HG03457 (cell line): ENCODE results near the gene OR2A25.

Experiments
- ATAC-seq: cut with Tn5 transposase; IDR thresholded peaks from one replicate; pipeline ENCODE4 v1.9.1; 2021; ENCODE audit warnings: moderate number of reproducible peaks; ENCODE audit not compliant: unreplicated experiment

Gene OR2A25

GRCh38 chr7:144063710-144064109, 5.9 kb upstream of the OR2A25 start:
- ATAC-seq, result no peak

GRCh38 chr7:144069953-144070352, 342 bp downstream of the OR2A25 start:
- no peak for ATAC-seq

DNA sequence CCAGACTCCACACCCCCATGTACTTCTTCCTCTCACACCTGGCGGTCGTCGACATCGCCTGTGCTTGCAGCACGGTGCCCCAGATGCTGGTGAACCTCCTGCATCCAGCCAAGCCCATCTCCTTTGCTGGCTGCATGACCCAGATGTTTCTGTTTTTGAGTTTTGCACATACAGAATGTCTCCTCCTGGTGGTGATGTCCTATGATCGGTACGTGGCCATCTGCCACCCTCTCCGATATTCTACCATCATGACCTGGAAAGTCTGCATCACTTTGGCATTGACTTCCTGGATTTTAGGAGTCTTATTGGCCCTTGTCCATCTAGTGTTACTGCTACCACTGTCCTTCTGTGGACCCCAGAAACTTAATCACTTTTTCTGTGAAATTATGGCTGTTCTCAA, 4.8 kb downstream of the OR2A25 start:
- no peak for ATAC-seq

DNA sequence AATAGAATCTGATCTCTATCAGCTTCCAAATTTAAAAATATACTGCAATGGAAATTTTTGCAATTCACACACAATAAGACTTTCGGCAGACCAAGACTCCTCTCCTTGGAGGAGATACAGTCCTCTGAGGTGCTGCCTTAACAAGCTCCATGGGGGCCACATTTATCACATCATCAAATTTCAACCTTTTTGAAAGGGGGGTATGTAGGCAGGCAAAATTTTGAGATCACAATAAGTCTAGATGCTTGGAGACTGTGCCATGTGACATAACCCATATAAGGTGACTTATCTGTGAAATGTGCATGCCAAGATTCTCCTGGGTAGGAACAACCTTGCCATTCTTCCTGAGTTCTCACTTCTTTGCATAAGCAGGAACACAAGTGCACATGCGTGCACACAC, 16.4 kb downstream of the OR2A25 start, which contains the start of gene OR2A12:
TSS of gene OR2A12 (plus strand) at position 301 of the 400 bp plus-strand sequence. CDS start 8,830 bp downstream, outside the sequence.
- no peak for ATAC-seq

- ATAC-seq, result no peak
Measured at GRCh38 chr7:144086730-144087129, 17.1 kb downstream of the OR2A25 start.

GRCh38 chr7:144087230-144087629, 17.6 kb downstream of the OR2A25 start:
- ATAC-seq, result no peak

GRCh38 chr7:144090667-144091066, 21.1 kb downstream of the OR2A25 start:
- ATAC-seq, result no peak

GRCh38 chr7:144098776-144099175, 29.2 kb downstream of the OR2A25 start:
- no peak for ATAC-seq

DNA sequence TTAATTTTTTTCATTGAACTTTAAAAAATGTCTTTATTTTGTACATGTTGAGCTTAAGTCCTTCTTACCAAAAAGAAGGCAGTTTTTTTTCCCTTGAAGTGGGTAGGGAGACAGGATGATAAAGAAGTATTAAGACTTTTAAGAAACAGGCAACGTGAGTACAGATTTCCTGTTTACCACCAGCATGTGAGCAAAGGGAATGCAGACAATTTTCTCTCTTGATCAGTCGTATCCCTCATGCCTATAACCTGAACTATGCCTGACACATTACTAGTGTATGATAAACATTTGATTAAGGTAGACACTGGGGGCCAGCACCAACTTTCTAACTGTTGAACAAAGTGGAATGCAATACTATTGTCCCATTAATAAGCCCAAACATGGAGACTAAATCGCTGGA, 31.0 kb downstream of the OR2A25 start:
- no peak for ATAC-seq

- no peak for ATAC-seq
Measured at GRCh38 chr7:144102041-144102440, 32.4 kb downstream of the OR2A25 start.

GRCh38 chr7:144105211-144105610, 35.6 kb downstream of the OR2A25 start:
- ATAC-seq, result no peak

DNA sequence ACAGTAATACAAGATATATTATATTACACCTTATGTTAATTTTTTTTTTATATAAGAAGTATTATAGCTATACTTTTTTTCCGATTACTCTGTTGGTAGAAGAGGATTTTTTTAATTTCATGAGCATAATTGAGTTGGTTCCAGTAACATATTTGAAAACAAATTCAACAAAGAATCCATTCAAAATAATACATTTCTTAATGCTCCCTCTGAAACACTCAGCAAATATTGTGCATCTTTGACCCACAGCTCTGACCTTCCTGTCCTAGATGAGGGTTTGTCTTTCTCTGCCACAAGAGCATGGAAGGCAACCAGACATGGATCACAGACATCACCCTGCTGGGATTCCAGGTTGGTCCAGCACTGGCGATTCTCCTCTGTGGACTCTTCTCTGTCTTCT, 39.7 kb downstream of the OR2A25 start, which contains the start of gene OR2A2:
TSS of gene OR2A2 (plus strand) at position 301 of the 400 bp plus-strand sequence. CDS start at position 301, 0 bp downstream.
- no peak for ATAC-seq

DNA sequence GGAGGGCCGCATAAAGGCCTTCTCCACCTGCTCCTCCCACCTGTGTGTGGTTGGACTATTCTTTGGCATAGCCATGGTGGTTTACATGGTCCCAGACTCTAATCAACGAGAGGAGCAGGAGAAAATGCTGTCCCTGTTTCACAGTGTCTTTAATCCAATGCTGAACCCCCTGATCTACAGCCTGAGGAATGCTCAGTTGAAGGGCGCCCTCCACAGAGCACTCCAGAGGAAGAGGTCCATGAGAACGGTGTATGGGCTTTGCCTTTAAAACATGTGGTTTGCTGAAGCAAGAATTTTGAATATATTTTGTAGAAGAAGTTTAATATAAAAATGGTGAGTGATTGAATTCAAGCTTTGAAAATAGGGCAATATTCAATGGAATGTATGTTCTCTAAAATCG, 40.7 kb downstream of the OR2A25 start:
- no peak for ATAC-seq

GRCh38 chr7:144113651-144114050, 44.0 kb downstream of the OR2A25 start:
- ATAC-seq, result no peak

DNA sequence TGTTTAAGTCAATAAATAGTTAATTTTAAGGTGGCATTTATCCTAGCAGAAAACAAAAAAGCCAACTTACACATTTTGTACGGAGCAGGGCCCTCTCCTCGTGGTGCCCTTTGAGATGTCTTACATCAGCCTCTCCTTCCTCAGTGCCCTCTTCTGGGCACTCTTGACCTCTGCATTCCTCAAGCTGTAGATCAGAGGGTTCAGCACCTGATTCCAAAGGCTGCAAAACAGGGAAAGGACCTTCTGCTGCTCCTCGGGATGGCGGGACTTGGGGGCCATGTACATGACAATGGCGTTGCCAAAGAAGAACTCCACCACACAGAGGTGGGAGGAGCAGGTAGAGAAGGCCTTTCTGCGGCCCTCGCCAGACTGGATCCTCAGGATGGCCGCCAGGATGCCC, 48.7 kb downstream of the OR2A25 start:
- no peak for ATAC-seq

- ATAC-seq, result no peak
Measured at GRCh38 chr7:144122876-144123275, 53.3 kb downstream of the OR2A25 start, which contains the start of gene OR2A14. Gene OR2A14, plus strand, starts transcription at chr7:144123176. Its CDS starts 5,937 bp downstream, at chr7:144129113.
